ENCODE data around the gene KRI1.

DNA sequence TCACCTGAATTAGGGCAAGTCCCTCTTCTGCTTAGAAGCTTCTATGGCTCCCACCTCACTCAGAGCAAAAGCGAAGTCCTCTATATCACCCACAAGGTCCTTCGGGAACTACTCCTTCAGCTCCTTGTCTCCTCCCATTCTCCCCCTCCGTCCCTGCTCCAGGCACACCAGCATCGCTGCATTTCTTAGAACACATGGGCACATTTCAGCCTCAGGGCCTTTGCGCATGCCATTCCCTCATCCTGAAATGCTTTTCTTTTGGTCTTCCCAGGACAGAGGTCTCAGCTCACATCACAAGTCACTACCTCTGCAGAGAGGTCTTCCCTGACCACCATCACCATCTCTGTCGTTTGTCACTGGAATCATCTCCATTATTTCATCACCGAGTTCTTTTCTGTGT, 52.6 kb downstream of the KRI1 start:
- TF ChIP-seq POLR2A (IDR thresholded peaks at IDR 0.05; ENCODE audit: low read depth, low read length) (no peak), POLR2AphosphoS5 (IDR thresholded peaks at IDR 0.05; ENCODE audit: low read depth, low read length) (no peak)
